HG02938 (cell line): ENCODE data around the gene SPTLC2.
"Not testable (repeated sequence)": the region's sequence is repeated elsewhere in the genome, so short reads cannot be mapped to it uniquely, and the experiment has no call there.

Experiments
- ATAC-seq: cut with Tn5 transposase; IDR thresholded peaks from one replicate; pipeline ENCODE4 v1.9.1; 2021; ENCODE audit warnings: mild to moderate bottlenecking, moderate library complexity; ENCODE audit not compliant: unreplicated experiment

SPTLC2 gene

DNA sequence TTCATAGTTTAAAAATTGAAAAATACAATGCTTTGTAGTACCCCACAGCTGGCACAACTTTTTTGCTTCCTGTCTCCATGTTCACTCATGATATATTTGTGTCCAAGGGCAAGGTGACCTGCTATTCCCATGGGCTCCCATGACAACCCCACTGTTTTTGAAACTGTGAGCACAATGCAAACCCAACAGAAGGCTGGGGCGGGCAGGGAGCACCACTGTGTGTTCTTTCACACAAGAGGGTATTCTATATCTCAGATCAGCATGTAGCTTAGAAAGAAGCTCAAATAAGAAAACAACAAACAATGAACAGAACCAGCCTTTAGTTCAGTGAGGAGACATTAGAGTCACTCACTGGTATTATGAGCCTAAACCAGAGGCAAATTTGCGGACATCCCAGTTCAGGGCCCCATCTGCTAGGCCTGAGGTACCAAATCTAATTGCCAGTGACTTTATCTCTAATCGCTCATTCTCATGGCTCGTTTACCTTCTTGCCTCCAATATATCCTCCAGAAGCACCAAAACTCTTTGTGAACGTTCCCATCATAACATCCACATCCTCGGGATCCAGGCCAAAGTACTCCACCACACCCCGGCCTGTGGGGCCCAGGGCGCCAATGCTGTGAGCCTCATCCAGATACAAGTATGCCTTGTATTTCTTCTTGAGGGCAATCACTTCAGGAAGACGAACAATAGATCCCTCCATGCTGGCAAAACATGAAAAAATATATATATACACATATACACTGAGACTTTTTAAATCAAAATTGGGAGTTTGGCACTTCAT, 61.4 kb downstream of the SPTLC2 start:
- ATAC-seq, result no peak

DNA sequence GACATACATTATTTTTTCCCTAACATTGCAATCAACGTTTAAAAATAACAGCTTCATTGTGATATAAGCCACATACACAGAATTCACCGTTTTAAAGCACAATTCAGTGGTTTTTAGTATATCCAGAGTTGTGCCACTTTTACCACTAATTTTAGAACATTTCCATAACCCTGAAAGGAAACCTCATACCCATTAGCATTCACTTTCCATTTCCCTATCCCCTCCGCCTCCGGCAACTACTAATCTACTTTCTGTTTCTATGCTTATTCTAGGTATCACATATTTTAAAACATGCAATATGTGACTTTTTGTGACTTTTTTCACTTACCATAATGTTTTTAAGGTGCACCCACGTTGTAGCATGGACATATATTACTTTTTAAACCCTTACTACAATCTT, 62.2 kb downstream of the SPTLC2 start:
- peak; percentile 44 for ATAC-seq

DNA sequence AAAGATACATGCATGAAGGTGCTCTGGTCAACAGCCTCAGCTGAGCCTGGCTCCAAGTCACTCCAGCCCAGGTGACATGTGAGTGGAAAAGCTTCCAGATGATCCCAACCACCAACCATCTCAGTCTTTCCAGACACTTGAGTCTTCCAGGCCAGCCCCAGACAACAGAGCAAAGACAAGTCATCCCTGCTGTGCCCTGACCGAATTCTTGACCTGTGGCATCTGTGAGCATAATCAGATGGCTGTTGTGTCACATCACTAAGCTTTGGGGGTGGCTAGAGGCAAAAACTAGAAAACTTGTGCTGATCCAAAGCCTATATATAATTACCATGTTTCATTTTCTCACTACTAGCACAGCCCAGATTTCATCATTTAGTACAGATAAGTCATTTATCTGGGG, 67.0 kb downstream of the SPTLC2 start:
- ATAC-seq, result no peak

DNA sequence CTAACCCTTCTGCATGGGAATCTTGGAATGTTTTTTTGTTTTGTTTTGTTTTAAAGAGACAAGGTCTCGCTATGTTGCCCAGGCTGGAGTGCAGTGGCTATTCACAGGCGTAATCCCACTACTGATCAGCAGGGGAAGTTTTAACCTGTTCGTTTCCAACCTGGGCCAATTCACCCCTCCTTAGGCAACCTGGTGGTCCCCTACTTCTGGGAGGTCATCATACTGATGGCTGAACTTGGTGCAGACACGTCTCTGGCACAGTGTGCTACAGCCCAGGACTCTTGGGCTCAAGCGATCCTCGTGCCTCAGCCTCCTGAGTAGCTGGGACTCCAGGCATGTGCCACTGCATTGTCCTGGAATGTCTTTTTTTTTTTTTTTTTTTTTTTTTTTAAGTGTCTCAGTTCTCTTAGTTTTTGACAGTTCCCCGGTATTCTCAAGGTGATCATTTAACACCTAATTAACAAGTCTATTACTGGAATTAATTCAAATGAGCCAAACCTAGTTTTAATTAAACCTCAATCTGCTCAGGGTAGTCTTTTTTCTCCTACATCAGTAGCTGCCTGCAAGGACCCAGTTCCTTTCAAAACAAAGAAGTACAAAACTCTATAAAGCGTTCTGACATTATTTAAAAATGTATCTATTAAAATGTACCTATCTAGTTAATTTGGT, 68.8 kb downstream of the SPTLC2 start:
- no peak for ATAC-seq

DNA sequence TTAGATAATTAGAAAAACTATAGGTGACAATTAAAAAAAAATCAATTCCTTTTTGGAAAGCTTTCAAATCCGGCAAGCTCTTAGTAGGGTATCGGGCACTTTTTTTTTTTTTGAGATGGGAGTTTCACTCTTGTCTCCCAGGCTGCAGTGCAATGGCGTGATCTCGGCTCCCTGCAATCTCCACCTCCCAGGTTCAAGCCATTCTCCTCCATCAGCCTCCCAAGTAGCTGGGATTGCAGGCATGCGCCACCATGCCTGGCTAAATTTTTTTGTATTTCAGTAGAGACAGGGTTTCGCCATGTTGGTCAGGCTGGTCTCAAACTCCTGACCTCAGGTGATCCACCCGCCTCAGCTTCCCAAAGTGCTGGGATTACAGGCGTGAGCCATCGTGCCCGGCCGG, 71.3 kb downstream of the SPTLC2 start:
- not testable (repeated sequence) for ATAC-seq

DNA sequence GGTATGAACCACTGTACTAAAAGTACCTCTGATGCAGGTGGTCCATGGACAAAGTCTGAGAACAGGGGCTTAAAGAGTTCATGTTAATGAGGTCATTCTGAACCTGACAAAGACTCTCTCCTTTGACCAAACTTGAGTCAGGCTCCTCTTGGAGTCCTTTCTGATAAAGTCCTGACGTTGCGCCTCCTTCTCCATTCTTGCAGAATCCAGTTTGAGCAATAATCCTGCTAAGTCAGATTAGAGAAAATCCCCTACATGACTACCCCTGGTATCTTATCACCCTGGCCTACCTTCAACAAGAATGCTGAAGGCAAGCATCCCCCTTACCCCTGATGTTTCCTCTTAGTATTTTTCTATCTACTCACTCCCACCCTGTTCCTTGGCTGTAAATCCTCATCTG, 71.9 kb downstream of the SPTLC2 start:
- ATAC-seq, result no peak

DNA sequence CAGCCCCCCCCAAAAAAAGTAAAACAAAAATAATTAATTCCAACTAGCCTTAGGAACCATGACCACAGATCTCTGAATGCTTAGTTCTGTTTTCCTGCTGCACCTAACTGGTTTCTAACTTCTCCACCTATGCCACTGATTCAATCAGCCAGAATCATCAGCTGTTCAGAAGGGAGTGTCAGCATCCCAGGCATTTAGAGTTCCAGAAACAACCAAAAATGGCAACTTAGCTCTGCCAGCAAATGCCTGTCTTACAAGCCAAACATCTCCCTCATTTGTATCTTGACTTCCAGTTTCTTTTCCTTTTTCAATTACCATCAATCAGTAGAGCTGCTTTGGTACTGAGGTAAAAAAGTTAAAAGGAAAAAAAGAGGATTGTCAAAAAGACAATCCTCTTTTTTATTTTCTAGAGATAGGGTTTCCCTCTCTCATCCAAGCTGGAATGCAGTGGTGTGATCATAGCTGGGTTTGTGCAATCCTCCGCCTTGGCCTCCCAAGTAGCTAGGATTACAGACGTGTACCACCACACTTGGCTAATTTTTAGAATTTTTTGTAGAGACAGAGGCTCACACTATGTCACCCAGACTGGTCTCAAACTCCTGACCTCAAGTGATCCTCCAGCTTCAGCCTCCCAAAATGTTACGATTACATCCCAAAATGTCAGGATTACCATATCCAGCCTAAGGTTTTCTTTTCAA, 72.7 kb downstream of the SPTLC2 start:
- no peak for ATAC-seq

DNA sequence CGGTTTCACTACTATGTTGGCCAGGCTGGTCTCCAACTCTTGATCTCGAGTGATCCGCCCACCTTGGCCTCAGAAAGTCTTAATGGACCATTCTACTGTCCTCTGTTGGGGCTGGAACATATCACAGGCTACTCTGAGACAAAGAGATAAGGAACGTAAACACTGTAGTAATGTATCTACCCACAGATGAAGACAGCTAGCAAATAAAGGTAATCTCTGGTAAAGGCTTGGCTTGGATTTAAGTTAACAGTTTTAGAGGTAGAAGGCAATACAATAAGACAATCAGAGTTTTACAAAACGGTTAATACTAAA, 73.2 kb downstream of the SPTLC2 start:
- no peak for ATAC-seq

DNA sequence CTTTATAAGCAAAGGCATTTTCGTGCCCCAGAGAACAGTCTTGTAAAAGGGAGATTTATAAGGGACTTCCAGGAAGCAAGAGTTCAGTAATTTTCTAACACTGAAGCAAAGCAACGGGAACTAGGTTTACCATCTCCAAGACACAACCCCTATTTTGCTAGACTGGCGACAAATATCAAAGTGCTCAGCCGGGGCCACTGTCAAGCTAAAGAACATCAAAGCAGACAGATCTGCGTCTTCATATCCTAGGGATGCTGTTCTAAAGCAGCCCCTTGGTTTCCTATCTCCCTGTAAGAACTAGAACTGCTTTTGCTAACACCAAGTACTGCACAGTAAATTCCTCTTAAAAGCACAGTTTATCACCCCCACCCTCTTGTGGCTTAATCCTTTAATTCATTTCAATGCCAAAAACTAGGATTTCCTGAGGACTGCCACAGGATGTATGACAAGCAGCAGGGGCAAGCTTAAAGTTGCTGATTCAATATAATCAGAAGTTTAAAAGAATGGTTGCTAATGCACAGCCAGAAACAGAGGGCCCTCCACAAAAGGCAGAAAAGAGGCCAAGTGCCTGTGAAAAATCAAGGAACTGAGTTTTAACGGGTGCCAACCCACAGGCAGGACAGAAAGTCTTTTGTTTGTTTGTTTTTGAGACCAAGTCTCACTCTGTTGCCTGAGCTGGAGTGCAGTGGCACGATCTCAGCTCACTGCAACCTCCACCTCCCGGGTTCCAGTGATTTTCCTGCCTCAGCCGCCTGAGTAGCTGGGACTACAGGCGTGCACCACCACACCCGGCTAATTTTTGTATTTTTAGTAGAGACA, 73.8 kb downstream of the SPTLC2 start:
- no peak for ATAC-seq

DNA sequence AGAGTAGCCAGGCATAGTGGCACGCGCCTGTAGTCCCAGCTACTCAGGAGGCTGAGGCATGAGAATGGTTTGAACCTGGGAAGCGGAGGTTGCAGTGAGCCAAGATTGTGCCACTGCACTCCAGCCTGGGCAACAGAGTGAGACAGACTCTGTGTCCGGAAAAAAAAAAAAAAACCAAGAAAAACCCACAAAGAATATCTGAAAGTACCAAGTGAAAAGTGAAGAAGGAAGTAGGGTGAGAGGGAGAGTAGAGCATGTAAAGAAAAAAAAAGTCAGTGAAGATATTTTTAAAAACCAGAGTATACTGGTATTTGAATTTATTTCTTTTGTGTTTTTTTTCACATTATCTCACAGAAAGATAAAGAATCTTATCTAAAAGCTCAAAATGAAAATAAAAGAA, 74.5 kb downstream of the SPTLC2 start:
- ATAC-seq, result no peak

DNA sequence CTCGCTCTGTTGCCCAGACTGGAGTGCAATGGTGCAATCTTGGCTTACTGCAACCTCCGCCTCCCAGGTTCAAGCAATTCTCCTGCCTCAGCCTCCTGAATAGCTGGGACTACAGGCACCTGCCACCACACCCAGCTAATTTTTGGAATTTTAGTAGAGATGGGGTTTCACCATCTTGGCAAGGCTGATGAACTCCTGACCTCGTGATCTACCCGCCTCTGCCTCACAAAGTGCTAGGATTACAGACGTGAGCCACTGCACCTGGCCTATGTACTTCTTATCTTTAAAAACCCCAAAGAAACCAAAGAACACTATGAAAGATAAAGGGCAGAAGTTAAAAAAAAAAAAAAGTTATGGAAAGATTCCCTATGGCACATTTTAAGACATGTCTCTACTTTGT, 79.5 kb downstream of the SPTLC2 start:
- not testable (repeated sequence) for ATAC-seq

DNA sequence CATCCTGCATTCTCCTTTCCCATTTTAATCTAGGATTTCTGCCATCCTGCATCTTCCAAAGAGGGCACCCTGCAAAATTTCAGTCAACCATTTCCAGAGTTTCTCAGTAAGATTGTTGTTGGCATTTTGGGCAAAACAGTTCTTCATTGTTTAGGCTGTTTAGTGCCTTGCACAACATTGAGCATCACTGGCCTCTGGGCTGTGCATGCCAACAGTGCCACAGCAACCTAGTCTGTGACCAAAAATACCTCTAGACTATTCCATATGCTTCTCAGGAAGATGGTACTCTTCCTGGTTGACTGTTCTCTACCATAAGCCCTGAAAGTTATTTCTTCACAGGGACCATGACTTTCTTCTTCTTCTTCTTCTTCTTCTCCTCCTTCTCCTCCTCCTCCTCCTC, 85.4 kb downstream of the SPTLC2 start:
- no peak for ATAC-seq

DNA sequence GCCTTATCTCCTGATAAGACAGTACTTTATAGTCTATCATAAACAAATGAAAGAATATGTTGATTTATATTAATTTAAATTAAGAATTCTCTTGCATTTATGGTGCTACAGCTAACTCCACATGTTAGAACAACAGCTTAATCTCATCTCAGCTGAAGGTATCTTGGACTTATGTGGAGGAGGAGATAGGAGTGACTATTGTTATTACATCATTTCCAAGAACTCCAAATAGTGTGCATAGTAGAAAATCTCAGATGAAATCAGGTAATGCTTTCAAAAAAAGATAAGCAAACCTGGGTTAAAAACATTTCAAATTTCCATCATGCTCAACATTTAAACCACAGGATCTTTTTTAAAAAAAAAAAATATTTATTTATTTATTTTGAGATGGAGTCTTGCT, 86.5 kb downstream of the SPTLC2 start:
- ATAC-seq, result no peak

DNA sequence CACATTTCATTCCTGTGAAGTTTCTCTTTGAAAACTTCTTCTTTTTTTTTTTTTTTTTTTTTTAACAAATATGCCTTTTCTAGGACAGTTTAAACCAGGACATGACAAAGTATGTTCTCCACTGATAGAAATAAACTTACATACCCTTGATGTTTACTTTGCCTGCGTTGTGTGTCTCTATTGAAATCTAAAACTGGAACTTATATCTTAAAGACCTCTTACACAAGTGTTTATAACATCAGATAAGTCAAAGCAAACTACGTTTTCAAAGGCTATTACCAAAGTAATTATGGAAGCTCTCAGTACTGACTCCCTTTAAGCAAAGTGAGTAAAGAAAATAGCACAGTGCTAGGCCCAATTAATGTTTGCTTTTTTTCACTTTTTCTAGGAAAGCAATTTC, 87.2 kb downstream of the SPTLC2 start:
- ATAC-seq, result no peak

DNA sequence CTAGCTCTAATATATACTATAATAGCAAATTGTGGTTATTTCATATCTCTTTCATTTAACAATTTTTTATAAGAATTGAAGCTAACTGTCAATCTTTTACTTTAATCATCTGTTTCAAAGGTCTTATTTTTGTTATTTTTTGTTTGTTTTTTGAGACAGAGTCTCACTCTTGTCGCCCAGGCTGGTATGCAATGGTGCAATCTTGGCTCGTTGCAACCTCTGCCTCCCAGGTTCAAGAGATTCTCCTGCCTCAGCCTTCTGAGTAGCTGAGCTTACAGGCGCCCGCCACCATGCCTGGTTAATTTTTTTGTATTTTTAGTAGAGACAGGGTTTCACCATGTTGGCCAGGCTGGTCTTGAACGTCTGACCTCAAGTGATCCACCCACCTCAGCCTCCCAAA, 87.7 kb downstream of the SPTLC2 start:
- not testable (repeated sequence) for ATAC-seq

DNA sequence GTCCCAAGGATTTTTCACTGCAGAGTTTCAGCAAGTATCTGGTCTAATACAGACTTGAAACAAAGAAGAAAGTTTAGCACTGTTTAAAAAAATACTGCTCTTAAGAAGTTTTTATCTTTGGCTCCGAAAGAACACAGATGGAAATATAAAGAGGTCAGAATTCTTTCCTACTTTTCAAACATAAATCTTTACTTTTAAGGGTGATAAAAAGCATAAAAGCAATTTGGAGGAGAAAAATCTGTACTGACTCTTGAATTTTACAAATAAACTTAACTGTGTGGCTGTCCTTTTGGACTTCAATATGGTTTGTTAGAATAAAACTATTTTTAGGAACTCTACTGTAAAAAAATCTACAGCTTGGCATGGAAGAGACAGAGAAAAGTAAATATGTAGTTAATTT, 90.2 kb downstream of the SPTLC2 start:
- no peak for ATAC-seq

DNA sequence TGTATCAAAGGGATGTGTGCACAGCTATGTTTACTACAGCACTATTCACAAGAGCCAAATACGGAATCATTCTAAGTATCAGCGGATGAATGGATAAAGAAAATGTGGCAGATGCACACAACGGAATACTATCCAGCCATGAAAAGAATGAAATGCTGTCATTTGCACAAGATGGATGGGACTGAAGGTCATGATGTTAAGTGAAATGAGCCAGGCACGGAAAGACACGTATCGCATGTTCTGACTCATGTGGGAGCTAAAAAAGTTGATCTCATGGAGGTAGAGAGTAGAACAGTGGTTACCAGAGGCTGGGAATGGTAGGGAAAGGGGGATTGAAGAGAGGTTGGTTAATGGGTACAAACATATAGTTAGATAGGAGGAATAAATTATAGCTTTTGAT, 91.9 kb downstream of the SPTLC2 start:
- no peak for ATAC-seq

DNA sequence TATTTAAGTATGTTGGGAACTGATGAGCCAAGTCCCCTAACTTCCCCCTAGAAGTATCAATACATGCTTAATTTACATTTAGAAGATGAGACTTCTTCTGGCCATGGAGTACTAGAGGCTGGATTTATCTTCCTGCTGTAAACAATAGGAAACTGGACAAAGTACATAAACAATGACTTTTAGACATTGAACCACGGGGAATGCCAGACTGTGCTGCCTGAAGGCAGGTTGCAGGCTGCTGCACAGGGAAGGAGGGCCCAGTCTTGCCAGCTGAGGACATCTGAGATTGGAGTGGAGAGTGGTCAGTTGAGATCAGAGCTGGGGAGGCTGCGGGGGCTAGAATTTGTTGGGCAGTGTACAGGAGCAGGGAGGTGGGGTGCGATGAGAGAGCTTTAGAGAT, 93.3 kb downstream of the SPTLC2 start:
- no peak for ATAC-seq

DNA sequence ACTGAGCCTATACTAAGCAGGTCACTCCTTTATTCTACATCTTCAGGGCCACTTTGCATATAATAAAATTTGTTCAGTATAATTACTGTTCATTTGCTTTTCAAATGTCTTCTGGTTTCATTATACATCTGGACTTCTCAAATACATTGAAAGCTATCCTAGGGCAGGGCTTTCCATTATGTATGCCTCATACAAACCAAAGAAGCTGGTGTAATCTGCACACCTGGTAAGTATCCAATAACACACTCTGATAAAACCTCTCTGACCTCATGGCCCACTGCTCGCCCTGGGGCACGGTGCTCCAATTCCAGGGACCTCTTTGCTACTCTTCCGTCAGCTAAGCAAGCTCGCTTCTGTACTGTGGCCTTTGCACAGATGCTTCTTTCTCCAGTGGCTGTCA, 95.9 kb downstream of the SPTLC2 start:
- ATAC-seq, result no peak

DNA sequence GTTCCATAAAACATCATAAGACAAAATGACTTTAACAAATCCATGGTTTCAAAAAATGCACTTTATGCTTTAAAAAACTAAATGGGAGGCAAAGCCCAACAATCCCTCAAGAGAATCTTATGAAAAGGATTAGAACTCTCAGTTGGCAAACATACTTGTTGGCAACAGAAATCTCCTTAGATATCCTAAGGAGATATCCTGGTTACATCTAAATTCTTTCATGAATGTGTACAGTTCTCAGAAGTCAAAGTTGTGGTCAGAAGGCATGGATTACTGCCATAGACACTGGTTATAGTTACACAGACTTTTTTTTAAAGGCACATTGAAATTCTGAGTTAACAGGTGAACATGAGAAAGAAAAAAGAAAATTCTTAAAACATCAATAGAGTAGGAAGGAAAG, 100.3 kb downstream of the SPTLC2 start:
- no peak for ATAC-seq

DNA sequence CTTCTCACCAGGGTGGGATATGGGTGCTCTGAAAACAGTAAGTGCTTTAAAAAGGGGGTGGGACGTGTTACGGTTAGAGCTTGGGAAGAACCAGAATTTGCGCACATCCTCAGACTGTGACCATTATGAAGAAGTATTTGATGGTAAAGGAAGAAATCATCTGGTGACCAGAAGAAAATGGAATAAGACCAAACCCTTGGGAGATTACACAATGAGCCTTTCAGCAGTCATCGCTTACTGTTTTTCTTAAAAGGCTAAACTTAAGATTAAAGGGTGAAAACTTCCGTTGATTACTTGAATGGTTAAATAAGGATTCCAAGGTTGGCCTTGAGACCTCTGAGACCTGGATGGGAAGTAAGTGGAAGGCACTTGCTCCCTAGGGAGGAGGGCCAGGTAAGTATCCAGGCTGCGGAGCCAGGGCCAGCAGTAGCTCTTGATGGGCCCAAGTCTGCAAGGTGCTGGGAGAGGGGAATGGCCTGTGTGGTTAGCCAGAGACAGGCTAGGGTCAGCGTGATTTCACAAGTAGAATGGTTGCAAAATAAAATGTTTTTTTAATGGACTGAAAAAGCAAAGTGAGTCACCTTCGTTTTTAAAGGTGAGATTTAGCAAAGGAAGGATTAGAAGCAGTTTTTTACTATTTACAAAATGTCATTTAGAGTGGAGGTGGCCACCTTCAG, 104.8 kb downstream of the SPTLC2 start:
- ATAC-seq, result no peak
